NCI-H524 (cell line): Measurements from ENCODE around the gene POU6F2.
A peak's percentile ranks its signal among the peaks of the same experiment; 100 is the strongest.

Experiments used
- DNase-seq, 2 experiments: peaks; one replicate each; lab custom pipeline; 2025; lab: John Stamatoyannopoulos, UW

POU6F2 gene

DNA sequence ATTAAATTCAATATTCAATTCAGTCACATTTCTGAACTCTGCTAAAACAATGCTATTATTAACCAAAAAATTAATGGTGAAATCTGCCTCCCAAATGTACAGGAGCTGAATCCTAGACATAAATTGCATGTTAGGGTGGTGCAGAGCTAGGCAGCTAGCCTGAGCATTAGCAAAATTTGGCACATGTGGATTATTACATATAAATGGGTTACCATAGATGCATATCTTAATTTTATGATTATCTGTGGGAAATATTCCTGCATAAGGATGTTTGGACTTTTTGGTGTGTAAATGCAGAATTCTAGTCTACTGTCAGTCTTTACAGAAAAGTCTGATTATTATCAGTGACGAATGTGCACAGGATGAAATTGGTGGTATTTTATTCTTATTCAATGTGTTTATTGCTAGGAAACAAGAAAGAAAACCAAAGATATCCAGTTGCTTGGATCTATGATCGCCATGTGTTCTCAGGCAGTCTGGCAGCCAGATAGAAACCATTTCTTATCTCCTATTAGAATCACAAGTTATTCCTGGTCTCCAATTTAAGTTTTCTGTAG is 150.7 kb downstream of the POU6F2 start:
- DNase-seq = no peak

DNA sequence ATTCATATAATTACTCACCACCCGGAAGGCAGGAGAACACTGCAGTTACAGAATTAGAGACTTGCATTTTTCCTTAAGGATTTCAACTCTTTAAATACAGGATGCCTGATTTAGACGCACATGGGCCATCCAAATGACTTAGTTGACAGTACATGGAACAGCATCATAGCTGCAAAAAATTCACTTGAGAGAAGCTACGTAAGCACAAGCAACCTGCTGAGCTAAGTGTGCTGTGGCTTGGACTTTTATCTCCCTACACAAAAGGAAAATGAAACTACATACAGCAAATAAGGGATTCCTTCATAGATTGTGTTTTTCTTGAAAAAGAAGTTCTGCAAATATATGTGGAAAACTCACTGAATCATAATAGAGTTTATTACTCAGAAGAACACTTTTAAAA is 152.6 kb downstream of the POU6F2 start:
- DNase-seq = no peak

DNA sequence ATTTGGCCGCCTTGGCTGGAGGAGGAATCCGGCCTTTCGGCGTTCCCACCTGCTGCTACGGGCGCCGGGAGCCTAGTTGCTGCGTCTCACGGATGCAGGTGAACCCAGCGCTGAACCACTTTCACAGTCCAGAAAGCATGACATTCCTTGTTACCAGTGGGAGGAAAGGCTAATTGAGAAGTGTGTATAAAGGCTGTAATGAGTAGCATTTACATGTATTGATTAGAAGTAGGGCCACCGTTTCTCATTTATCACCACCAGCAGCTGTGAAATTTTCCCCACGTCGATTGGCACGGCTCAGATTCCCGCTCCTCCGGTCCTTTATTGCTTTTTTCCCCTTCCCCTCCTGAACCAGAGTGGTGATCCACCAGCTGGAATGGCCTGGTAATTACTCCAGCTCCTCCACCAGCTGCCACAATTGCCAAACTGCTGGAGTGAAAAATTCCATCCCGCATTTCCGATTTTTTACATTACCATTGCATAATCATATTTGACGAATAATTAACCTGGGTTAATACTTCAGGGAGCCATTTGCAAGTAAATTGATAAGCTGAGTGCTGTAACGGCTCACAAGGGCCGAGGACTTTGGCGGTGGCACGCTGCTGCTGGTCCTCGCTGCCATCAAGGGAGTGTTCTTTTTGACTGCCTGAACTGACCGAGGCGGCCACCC is 153.3 kb downstream of the POU6F2 start:
- DNase-seq = peak; percentile 29 to 72

DNA sequence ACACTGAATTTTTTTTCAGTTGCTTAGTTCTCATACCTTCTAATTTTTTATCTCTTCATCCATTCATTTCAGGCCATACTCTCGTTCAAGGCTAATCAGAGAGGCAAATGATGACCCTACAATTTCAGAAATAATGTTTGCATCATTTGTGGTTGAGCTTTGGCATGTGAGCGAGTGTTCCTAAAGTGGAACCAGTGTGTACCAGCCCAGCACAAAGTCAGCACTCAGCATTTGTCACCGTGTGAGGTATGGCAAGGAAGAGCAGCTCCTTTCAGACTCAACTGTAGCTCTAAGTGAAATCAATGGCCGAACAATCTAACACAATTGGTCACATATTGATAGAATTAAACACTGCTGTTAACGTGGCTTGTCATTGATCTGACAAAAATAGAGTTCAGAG is 154.6 kb downstream of the POU6F2 start:
- no peak for DNase-seq

DNA sequence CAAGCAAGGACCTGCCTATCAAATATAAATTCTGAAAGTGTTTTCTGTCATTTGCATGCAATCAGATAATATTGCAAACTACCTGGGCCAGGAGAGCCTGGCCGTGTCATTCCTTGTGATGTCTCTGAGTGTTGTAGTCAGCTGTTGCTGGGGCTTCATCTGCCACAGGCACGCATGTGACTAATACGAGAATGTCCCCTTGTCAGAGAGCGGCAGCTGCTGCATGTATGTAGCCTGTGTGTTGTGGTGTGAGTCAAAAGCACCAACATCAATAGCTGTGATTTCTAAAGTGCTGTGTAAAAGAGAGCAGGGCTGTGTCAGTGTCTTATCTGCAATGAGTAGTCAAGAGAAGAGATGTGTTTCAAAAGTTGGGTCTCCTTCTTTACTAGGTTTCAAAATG is 155.4 kb downstream of the POU6F2 start:
- peak in 1 of 2 experiments; percentile 4 for DNase-seq

DNA sequence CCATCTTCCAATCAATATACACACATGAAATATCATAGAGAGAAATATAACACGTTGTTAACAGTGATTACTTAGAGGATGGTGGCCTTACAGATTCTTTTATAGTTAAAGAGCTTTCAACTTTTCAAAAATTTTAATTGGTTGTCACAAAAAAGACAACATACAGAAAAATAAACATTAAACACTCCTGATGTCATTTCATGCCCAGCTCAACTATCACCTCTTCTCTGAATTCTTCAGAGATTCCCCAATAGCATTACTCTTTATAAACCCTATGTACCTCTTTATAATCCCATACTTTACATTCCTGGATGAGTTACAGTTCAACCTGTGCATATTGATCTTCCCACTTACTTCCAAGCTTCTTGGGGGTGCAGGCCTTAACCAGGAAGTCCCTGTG is 159.8 kb downstream of the POU6F2 start:
- DNase-seq = no peak

DNA sequence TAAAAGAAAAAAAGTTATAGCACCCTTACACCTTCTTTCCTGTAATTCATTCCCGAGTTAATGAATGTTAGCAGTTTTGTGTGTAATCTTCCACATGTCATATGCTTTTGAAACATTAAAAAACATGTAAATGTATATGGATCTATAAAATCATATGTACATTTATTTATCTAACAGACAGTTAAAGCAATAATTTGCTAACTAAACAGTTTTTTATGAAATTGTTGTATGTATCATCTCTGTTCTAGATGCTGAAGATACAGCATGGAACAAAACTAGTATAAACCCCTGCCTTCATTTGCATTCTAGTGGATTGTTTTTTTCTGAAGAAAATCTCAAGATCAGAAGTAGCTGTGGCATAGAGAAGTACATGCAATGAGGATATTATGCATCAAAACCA is 165.0 kb downstream of the POU6F2 start:
- no peak for DNase-seq

DNA sequence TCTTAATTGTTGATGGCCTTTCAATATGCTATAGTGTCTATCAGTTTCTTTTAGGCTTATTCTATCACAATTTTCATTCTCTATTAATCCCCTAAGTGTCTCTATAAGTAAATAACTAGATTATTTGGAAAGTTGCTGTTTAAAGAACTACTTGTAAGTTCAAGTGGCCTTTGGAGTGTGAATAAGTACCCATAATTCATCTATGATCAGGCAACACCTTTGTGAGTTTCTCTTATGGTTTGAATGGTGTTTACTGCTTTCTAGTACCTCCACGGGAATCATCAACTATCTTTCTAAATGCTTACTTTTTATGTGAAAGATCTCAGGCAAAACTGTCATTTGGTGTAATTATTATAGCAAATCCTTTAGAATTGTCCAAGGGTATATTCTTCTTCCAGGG is 166.7 kb downstream of the POU6F2 start:
- no peak for DNase-seq

DNA sequence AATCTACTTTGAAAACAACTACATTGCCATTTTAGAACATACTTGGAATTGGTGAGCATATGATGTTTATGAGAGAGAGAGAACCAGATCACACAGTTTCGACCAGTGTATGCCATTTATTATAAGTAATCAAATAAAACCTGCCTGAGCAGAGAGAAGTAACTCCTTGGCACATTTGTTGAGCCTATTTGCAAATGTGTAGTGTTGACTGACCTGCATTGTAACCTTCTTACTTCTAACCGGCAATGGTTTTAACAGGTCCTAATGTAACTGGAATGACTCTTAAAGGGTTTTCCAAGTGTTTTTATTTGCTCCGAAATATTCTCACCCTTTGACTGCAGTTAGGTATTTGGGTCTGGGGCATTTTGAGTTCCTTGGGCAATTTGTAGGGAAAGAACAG is 167.6 kb downstream of the POU6F2 start:
- no peak for DNase-seq

DNA sequence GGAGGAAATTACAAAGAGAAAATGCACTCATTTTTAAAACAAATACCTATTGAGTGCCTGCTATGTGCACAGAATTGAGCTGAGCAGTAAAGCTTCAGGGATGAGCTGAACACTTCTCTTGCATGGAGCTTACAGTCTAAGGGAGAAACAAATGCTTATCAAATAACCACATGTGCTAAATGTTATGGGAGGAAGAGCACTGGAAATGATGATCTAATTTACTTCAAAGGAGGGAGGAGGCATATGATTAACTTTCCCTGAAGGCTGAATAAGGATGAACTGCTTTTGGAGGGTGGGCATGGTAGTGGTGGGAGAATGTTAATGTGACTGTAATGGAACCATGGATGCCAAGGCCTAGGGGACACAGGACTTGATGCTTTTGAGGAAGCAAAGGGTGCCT is 168.2 kb downstream of the POU6F2 start:
- DNase-seq = no peak

DNA sequence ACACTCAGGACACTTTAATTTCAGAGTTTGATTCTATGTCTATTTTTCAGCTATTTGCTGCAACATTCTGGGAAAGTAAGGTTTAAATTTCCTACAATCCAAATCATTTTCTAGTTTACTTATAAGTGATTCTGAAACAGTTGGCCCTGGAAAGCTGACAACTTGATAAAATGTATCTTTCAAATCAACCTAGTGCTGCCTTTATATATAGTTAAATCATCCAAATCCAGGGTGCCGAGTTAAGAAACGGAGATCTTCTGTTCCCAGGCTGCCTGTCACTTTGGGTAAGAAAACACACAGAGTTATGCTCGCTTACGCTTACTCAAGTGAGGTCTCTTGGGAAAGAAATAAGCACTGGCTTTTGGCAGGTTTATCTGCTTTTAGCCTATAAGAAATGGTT is 175.0 kb downstream of the POU6F2 start:
- no peak for DNase-seq

DNA sequence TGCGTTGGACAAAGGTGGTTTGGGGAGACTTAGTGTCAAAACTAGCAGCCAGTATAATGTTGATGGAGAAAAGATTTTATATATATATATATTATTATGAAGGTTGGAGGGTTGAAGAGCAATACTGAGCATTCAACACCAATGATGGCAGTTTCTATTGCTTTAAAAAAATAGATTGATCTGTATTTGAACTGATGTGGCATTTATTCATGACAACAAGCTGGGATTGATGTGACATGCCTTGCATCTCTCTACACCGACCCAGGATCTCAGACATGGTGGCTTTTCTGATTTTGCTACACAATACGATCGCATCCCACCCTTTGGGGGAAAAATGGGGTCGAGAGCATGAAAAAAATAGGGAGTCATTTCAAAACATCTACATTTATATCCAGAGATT is 175.4 kb downstream of the POU6F2 start:
- no peak for DNase-seq

DNA sequence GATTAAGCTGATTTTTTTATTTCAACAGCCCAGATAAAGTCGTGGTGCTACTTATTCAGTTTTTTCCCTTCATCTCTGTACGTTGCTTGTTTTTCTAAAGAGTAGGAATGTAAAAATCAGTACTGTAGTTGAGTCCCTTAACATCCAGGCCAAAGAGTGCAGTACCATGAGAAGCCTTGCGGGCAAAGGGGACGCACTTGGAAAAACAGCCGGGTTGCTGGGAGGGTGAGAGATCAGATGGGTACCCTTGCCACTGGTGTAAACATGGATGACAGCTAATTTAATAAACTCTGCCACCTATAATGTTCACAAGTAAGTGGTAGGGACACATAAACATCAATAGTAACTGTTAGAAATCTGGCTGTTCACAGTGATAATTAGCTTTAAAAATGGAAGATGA is 175.9 kb downstream of the POU6F2 start:
- no peak for DNase-seq

DNA sequence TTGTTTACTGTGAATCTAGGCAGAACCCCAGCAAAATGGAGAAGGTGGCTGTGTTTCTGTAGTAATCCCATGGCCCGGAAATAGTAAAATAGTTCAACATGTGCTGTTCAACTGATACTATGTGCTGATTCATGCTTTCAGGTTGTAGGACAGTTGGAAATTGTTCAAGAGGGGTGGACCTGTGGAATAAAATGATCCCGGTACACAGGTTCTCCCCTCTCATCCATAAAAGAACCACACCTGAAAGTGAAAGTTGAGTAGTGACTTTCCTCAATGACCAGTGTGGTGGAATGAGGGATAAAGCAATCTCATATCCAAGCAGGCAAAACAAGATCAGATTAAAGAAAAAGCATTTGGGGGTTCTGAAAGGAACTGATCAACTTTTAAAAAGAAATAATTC is 177.1 kb downstream of the POU6F2 start:
- DNase-seq = no peak

DNA sequence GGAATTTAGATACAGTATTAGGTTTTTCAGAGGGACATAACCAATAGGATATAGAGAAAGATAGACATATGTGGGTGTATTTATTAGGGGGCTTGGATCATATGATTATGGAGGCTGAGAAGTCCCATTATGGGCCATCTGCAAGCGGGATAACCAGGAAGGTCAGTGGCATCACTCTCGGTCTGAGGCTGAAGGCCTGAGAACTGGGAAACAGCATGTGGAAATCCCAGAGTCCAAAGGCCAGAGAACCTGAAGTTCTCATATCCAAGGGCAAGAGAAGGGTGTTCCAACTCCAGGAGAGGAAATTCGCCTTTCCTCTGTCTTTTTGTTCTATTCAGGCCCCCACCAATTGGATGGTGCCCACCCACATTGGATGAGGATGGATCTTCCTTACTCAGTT is 180.7 kb downstream of the POU6F2 start:
- no peak for DNase-seq

DNA sequence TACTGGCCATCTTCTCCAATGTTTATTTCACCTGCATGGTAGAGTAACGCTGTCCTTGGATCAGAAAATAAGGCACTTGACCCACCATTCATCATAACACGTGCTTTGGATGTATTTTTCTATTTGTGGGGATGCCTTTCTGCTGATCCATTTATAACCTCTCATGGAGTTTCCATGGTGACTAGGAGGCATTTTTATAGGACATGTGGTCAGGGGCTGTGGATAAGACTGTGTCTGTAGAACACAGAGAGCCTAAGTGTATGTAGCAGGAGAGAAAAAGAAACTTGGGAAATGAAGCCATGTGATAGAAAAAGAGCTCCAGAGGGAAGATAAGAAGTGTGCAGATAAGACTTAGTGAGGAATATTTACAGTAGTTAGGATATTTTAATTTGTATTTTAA is 184.2 kb downstream of the POU6F2 start:
- no peak for DNase-seq

DNA sequence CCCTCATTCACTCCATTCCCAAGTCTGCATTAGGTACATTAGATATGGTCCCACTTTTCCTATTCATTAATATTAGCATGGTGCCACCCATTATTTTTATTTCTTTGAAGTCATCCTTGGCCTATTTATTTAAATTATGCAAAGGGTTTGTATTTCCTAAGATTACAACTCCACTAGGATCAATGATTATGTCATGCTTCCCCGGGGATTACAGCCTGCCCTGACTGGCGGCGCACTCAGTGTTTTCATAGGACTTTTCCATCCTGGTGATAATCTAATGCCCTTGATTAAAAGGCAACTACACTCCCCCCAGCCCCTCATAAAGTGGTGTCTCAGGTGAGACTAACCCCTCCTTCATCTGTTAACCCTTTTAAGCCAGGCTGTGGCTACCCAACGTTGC is 187.2 kb downstream of the POU6F2 start:
- no peak for DNase-seq

DNA sequence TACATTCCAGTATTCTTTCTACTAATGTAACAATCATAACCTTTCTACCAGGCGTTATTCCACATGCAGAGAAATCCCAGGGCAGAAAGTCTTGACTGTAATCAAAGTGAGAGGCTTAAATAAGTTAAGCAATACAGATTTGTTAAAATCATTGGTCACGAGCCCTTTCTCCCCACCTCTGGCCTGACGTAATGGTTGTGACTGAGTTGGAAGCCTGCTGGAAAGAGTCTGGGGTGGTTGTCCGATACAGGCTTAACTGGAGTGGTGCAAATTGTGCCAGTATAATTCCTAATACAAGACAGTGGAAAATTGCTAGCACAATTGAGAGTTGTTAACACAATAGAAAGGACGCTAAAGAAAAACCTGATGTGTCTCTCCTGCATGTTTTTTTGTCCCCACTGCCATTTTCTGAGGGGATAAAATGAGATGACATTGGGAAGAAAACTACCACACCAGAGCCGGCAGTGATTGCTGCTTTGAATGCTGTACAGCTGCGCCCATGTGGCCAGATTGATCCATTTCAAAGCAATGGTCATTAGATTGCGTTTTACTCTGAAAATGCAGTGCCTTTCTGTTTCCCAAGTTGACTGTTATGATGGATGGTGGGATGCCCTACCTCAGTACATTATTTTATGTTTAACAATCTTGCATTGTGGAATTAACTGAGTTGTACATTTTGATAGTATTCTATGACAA is 190.8 kb downstream of the POU6F2 start:
- DNase-seq = no peak

DNA sequence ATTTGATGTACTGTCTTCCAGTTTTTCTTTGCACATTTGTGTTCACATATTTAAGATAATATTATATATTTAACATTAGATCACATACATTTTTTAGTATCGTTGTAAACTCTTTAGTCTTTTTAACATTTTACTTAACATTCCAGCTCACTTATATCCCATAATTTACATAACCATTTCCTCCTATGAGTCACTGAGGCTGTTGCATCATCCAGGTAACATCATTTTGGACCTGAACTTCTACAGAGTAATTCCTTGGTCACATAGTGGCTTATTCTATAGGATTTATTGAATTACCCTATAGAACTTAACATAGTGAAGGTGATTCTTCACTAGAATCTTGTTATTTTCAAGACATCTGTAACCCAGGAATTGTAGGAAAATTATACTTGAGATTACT is 194.4 kb downstream of the POU6F2 start:
- no peak for DNase-seq

DNA sequence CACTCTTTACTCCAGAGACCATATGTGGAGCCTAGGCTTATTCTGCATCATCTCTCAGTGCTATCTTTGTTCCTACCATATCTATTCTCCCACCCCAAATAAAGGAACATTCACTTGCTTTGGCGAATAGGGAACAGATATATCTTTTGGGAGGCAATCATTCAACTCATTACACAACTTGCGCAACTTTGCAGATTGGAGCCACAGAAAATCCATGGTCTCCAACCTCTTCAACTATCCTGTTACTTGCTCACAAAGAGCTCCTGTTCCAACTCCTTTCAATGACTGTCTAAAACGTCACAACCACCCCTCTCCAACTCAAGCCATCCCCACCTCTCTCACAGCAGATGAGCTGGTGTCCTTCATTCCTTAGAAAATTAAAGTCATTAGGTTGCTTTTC is 203.7 kb downstream of the POU6F2 start:
- no peak for DNase-seq

DNA sequence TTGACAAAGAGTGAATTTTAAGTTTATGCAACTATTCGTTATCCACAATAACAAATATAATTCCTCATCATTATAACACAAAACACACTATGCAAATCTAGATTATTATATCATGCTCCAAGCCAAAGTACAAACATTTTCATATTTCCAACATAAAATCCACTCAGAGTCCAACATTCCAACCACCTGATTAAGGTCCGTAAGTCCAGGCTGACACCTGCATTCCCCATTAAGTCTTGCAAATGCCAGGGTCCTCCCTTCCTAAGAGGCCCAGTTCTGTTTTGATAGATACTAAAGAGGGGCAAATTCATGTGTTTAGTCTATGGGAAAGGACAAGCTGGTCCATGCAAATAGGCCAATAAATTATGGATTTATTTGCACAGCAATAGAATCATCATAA is 206.1 kb downstream of the POU6F2 start:
- no peak for DNase-seq

DNA sequence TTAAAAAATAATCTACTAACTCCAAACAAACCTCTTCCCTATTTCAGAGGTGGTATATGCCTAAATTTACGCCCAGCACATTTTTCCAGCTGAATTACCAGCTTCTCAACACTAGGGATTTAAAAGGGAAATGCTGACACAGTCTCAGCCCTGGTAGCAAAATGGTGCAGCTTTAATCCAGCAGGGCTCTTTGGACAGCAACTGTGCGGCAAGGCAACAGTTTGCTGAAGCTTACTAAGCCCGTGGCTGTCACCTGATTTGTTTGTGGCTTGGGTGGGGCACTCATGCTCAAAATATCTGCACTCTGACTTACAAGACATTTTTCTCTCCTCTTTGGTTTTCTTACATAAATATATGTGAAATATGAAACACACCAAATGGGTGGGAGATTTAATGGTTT is 206.7 kb downstream of the POU6F2 start:
- peak; percentile 1 to 49 for DNase-seq

DNA sequence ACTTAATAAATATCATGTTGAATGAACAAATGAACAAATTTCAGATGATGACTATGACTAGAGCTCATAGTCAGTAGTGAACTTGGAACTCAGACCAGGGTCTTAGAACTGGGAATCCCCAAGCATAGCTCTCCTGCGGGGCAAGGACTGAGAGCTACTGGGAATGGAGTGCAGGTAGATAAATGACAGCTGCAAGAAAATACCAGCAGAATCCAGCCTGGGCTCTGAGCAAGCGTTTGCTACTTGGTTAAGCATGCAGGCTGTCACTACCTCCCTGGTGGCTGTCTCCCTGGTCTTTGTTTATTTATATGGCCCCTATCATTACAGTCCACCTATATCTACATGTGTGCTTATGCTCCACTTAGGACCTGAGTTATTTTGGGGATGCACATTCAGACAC is 208.4 kb downstream of the POU6F2 start:
- DNase-seq = no peak

DNA sequence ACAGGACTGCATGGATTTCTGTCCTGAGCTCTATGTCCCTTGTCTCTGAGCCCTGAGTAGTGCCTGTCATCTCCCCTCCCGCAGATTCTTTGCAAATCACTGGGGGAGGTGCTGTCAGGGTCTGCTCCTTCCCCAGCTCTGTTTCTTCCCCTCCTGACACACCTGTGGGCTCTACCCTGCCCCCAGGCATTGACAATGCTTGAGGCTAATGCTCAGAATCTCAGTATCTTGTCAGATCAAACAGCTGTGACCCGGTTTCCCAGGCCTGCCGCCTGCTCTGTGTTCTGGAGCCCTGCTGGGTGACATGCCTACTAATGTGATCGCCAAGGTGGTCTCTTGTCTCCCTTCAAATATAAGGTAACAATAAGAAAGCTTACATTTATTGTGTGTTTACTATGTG is 209.0 kb downstream of the POU6F2 start:
- DNase-seq = no peak
